H1 (cell line): ENCODE results near the gene CANX. TPM values are rescaled to one million over a fixed set of nuclear protein-coding genes. Genes with fewer than 3 reads are reported as not detected.

Experiments used
- CTCF ChIA-PET: fragments of 300-600 bp; sonication (Branson Sonifier 250); formaldehyde crosslinking; loops from one replicate; lab custom pipeline; 2021; ENCODE audit not compliant: partially characterized antibody; lab: Charles Lee
- POLR2A ChIA-PET: fragments of 300-600 bp; sonication (Branson Sonifier 250); formaldehyde crosslinking; loops from one replicate; lab custom pipeline; 2021; ENCODE audit warnings: inconsistent platforms; ENCODE audit not compliant: partially characterized antibody; lab: Charles Lee
- DNase-seq, 2 experiments: peaks; one replicate each; pipeline versions ENCODE4 v3.0.0 to v3.0.0-alpha.2; 2010 to 2022; ENCODE audit warnings: low spot score in 2 of 2, low read depth in 1 of 2, mixed read lengths in 1 of 2
- FAIRE-seq: peaks from 2 replicates; lab custom pipeline; 2011; peaks lifted over from hg19 to GRCh38; lab: Jason Lieb, UNC
- H2AFZ ChIP-seq: 2 replicates; pipeline ENCODE4 v1.8.1; 2012; ENCODE audit warnings: low read length, inconsistent platforms
- H2AK5ac ChIP-seq: 2 replicates; pipeline ENCODE4 v1.6.1; 2013; ENCODE audit warnings: low read depth, low read length
- H2BK120ac ChIP-seq: replicated peaks from 2 replicates; pipeline ENCODE3; 2013; ENCODE audit warnings: low read depth, low read length, inconsistent platforms
- H2BK12ac ChIP-seq: 2 replicates; pipeline ENCODE4 v1.6.1; 2013; ENCODE audit warnings: low read depth, low read length
- H2BK15ac ChIP-seq: 2 replicates; pipeline ENCODE4 v1.6.1; 2013; ENCODE audit warnings: low read length
- H2BK20ac ChIP-seq: 2 replicates; pipeline ENCODE4 v1.6.1; 2013; ENCODE audit warnings: low read length
- H2BK5ac ChIP-seq: 2 replicates; pipeline ENCODE4 v1.6.1; 2013; ENCODE audit warnings: low read depth, low read length
- H3K14ac ChIP-seq: 2 replicates; pipeline ENCODE4 v1.6.1; 2013; ENCODE audit warnings: inconsistent platforms; ENCODE audit not compliant: insufficient read length
- H3K18ac ChIP-seq: 2 replicates; pipeline ENCODE4 v1.6.1; 2013; ENCODE audit warnings: low read length; ENCODE audit errors: extremely low read depth
- H3K23ac ChIP-seq: 2 replicates; pipeline ENCODE4 v1.6.1; 2013; ENCODE audit warnings: inconsistent platforms; ENCODE audit not compliant: insufficient read length
- H3K23me2 ChIP-seq: 2 replicates; pipeline ENCODE4 v1.6.1; 2013; ENCODE audit warnings: low read depth, low read length
- H3K27ac ChIP-seq: 2 replicates; pipeline ENCODE4 v1.6.1; 2011; ENCODE audit warnings: low read depth, low read length, inconsistent platforms
- H3K27me3 ChIP-seq, 4 experiments: replicated peaks in 1 of 4; 1 replicate in 1 of 4; 2 replicates in 3 of 4; pipeline versions ENCODE4 v1.6.1 to v1.8.1; 2011 to 2013; ENCODE audit warnings: low read length in 3 of 4, mild to moderate bottlenecking in 3 of 4, inconsistent platforms in 2 of 4, mixed read lengths in 2 of 4, moderate library complexity in 1 of 4; ENCODE audit not compliant: control insufficient read depth in 3 of 4, insufficient read depth in 3 of 4; ENCODE audit errors: extremely low read depth in 1 of 4
- H3K36me3 ChIP-seq, 4 experiments: 2 replicates each; pipeline versions ENCODE4 v1.6.1 to v1.8.1; 2011 to 2013; ENCODE audit warnings: mild to moderate bottlenecking in 4 of 4, low read length in 3 of 4, moderate library complexity in 2 of 4, control low read depth in 1 of 4, inconsistent platforms in 1 of 4; ENCODE audit not compliant: insufficient read depth in 4 of 4, control insufficient read depth in 2 of 4
- H3K4ac ChIP-seq: replicated peaks from 2 replicates; pipeline ENCODE3; 2013; ENCODE audit warnings: low read length, low read depth, mixed read lengths, inconsistent platforms; ENCODE audit not compliant: insufficient read length
- H3K4me1 ChIP-seq, 4 experiments: replicated peaks in 1 of 4; 1 replicate in 1 of 4; 2 replicates in 3 of 4; pipeline versions ENCODE4 v1.6.1 to v1.8.1; 2011 to 2013; ENCODE audit warnings: low read length in 3 of 4, inconsistent platforms in 2 of 4, mixed read lengths in 1 of 4; ENCODE audit not compliant: insufficient read depth in 4 of 4, control insufficient read depth in 3 of 4
- H3K4me2 ChIP-seq, 2 experiments: 2 replicates each; pipeline versions ENCODE4 v1.6.1 to v1.8.1; 2011 to 2013; ENCODE audit warnings: low read depth in 2 of 2, low read length in 2 of 2, control low read depth in 1 of 2, inconsistent platforms in 1 of 2, mild to moderate bottlenecking in 1 of 2; ENCODE audit not compliant: insufficient read depth in 1 of 2
- H3K4me3 ChIP-seq, 4 experiments: fragments of 200-600, 300-600 bp in 1 of 4; sonication (generic), shearing (Covaris generic), sonication (Bioruptor Twin) in 1 of 4; 2 replicates each; pipeline versions ENCODE4 v1.5.1 to v1.8.1; 2011 to 2016; ENCODE audit warnings: low read length in 4 of 4, low read depth in 3 of 4, control low read depth in 2 of 4, inconsistent platforms in 2 of 4, mild to moderate bottlenecking in 2 of 4, mixed read lengths in 1 of 4, moderate library complexity in 1 of 4; ENCODE audit not compliant: insufficient read depth in 2 of 4; ENCODE audit errors: extremely low read depth in 1 of 4
- H3K56ac ChIP-seq: replicated peaks from 2 replicates; pipeline ENCODE3; 2013; ENCODE audit warnings: low read depth, mild to moderate bottlenecking, mixed read lengths, low read length, inconsistent platforms; ENCODE audit not compliant: insufficient read length
- H3K79me1 ChIP-seq: 2 replicates; pipeline ENCODE4 v1.6.1; 2013; ENCODE audit warnings: low read depth, low read length, control low read depth
- H3K79me2 ChIP-seq, 2 experiments: 2 replicates each; pipeline versions ENCODE4 v1.6.1 to v1.8.1; 2012 to 2013; ENCODE audit warnings: low read length in 2 of 2, mild to moderate bottlenecking in 2 of 2, inconsistent platforms in 1 of 2; ENCODE audit not compliant: insufficient read depth in 2 of 2, control insufficient read depth in 1 of 2
- H3K9ac ChIP-seq, 4 experiments: replicated peaks in 1 of 4; 1 replicate in 1 of 4; 2 replicates in 3 of 4; pipeline versions ENCODE4 v1.6.1 to v1.8.1; 2011 to 2013; ENCODE audit warnings: low read depth in 3 of 4, low read length in 3 of 4, control low read depth in 2 of 4, mild to moderate bottlenecking in 2 of 4, moderate library complexity in 2 of 4, inconsistent platforms in 1 of 4; ENCODE audit errors: extremely low read depth in 1 of 4
- H3K9me3 ChIP-seq, 2 experiments: 2 replicates each; pipeline versions ENCODE4 v1.6.1 to v1.8.1; 2012 to 2013; ENCODE audit warnings: mild to moderate bottlenecking in 2 of 2, moderate library complexity in 2 of 2, control low read depth in 1 of 2, inconsistent platforms in 1 of 2, low read depth in 1 of 2, low read length in 1 of 2, mixed read lengths in 1 of 2; ENCODE audit not compliant: insufficient read depth in 2 of 2
- H4K20me1 ChIP-seq, 2 experiments: replicated peaks in 1 of 2; 2 replicates each; pipeline versions ENCODE3 to v1.8.1; 2011 to 2013; ENCODE audit warnings: inconsistent platforms in 2 of 2, low read length in 2 of 2, mild to moderate bottlenecking in 1 of 2; ENCODE audit not compliant: insufficient read depth in 2 of 2, control insufficient read depth in 1 of 2
- H4K5ac ChIP-seq: 2 replicates; pipeline ENCODE4 v1.6.1; 2013; ENCODE audit warnings: low read length, low read depth, mixed read lengths, inconsistent platforms; ENCODE audit not compliant: insufficient read length
- H4K8ac ChIP-seq: 2 replicates; pipeline ENCODE4 v1.8.0; 2013; ENCODE audit warnings: mild to moderate bottlenecking, moderate library complexity, low read length, inconsistent platforms; ENCODE audit not compliant: insufficient read depth; ENCODE audit errors: extremely low read depth
- H4K91ac ChIP-seq: replicated peaks from 2 replicates; pipeline ENCODE3; 2013; ENCODE audit warnings: low read length, mixed read lengths, inconsistent platforms; ENCODE audit not compliant: insufficient read length
- BACH1 ChIP-seq: IDR thresholded peaks from 2 replicates; pipeline ENCODE4 v1.6.1; 2012; ENCODE audit warnings: low read length, improper control_type of control experiment
- CHD1 ChIP-seq: IDR thresholded peaks from 2 replicates; pipeline ENCODE4 v1.6.1; 2012; ENCODE audit warnings: low read depth, low read length, improper control_type of control experiment
- EGR1 ChIP-seq: IDR thresholded peaks from 2 replicates; pipeline ENCODE4 v1.6.1; 2011; ENCODE audit warnings: low read depth, low read length, borderline replicate concordance
- GABPA ChIP-seq: IDR thresholded peaks from 2 replicates; pipeline ENCODE4 v1.6.1; 2011; ENCODE audit warnings: mild to moderate bottlenecking, low read length, moderate library complexity, borderline replicate concordance; ENCODE audit not compliant: insufficient read depth
- HDAC6 ChIP-seq: IDR thresholded peaks from one replicate; pipeline ENCODE4 v1.7.1; 2012; ENCODE audit warnings: low read depth, mild to moderate bottlenecking, inconsistent platforms, low read length, moderate library complexity
- RBBP5 ChIP-seq: IDR thresholded peaks from 2 replicates; pipeline ENCODE4 v1.7.1; 2012; ENCODE audit warnings: low read depth, mild to moderate bottlenecking, inconsistent platforms, low read length, moderate library complexity, borderline replicate concordance
- RFX5 ChIP-seq: IDR thresholded peaks from 2 replicates; pipeline ENCODE4 v1.6.1; 2011; ENCODE audit warnings: low read depth, low read length, improper control_type of control experiment, borderline replicate concordance
- RNF2 ChIP-seq: fragments of 200-900, 300-1000 bp; sonication (generic); IDR thresholded peaks from 2 replicates; pipeline ENCODE4 v1.7.1; 2016; ENCODE audit warnings: borderline replicate concordance, low read depth, mild to moderate bottlenecking, antibody characterized with exemption, low read length; ENCODE audit not compliant: poor library complexity, severe bottlenecking; ENCODE audit errors: missing control alignments
- SRF ChIP-seq: IDR thresholded peaks from 2 replicates; pipeline ENCODE4 v1.6.1; 2011; ENCODE audit warnings: mild to moderate bottlenecking, low read depth, low read length, moderate library complexity
- TEAD4 ChIP-seq: IDR thresholded peaks from 2 replicates; pipeline ENCODE4 v1.6.1; 2012; ENCODE audit warnings: low read depth, low read length, inconsistent platforms, mixed read lengths
- USF2 ChIP-seq: IDR thresholded peaks from 2 replicates; pipeline ENCODE4 v1.6.1; 2011; ENCODE audit warnings: low read length, improper control_type of control experiment
- WGBS, 2 experiments: shearing (Covaris generic) in 1 of 2; methylation state at CpG; one replicate each; pipeline versions ENCODE4 v1.1.6 to v1.1.7; 2013 to 2015; ENCODE audit warnings: low lambda C conversion rate in 2 of 2, mixed read lengths in 2 of 2, inconsistent platforms in 1 of 2, low coverage in 1 of 2, missing lambda C conversion rate in 1 of 2; ENCODE audit not compliant: insufficient replicate concordance in 2 of 2, insufficient coverage in 1 of 2, insufficient read length in 1 of 2; ENCODE audit errors: extremely low coverage in 1 of 2, missing lambda C conversion rate in 1 of 2; 5-methylcytosine and 5-hydroxymethylcytosine counted together
- polyA plus RNA-seq, 7 experiments: library from polyadenylated mRNA; depleted of rRNA in 3 of 7; stranded (reverse) in 5 of 7; unstranded in 2 of 7; fragments of >200 nt in 5 of 7; fragments of 200-250 nt in 2 of 7; gene quantifications; 1 replicate in 5 of 7; 2 replicates in 1 of 7; 4 replicates in 1 of 7; pipeline versions ENCODE4 v1.2.1 to v1.2.3, GENCODE V29; 2011 to 2013; ENCODE audit warnings: missing spikeins in 2 of 7, mixed read lengths in 2 of 7
- total RNA-seq: library from RNA; stranded (reverse); fragmentation: NEBNext Ultra II Directional; extraction: Animal tissue kit (Norgen Biotek cat#: 25700); gene quantifications from 2 replicates; pipeline ENCODE4 v1.2.1, GENCODE V29; 2021

Gene CANX
- total and polyA plus RNA-seq, 2 of the 8 experiments (the other 6 are each of a cell fraction or from before 2014, with no cell fraction given), result 136 to 691 TPM

- H3K79me1 ChIP-seq, result no peaks in the 10 kb centered on the region
- no peak overlapping the region for H4K5ac ChIP-seq
- no peak overlapping the region for H3K4me2 ChIP-seq
- no peak overlapping the region for H3K9ac ChIP-seq
- no peak overlapping the region for H2BK5ac ChIP-seq
- peaks cover 5 to 10% of the 10 kb centered on the region in 2 experiments for H4K20me1 ChIP-seq
- DNase-seq, result no peak
- H3K23ac ChIP-seq, result no peak overlapping the region
- no peak overlapping the region for H2AFZ ChIP-seq
- H4K8ac ChIP-seq, result no peak overlapping the region
- H3K36me3 ChIP-seq, result peaks cover 0 to 3% (median 0%) of the 10 kb centered on the region in 4 experiments; a peak in 2 of 8 replicates
- POLR2A ChIA-PET, result interaction anchor here (1.4 to 5.7 kb wide), 3 partner anchors 17 to 73 kb away, joined by 7 to 50 read pairs (median 33); partner anchors contain the start of genes CBY3 and HNRNPH1
- H3K56ac ChIP-seq, result no peak overlapping the region
- no peak overlapping the region for H2BK12ac ChIP-seq
- H4K91ac ChIP-seq, result no peak overlapping the region
- TF ChIP-seq TEAD4 (no peak), USF2 (no peak), BACH1 (no peak), HDAC6 (no peak), SRF (no peak), RNF2 (no peak), RBBP5 (no peak), EGR1 (no peak), CHD1 (no peak), GABPA (no peak), RFX5 (no peak)
- peaks cover 0 to 9% (median 2%) of the 10 kb centered on the region in 4 experiments; a peak in 3 of 7 replicates for H3K4me1 ChIP-seq
- no peak overlapping the region for H3K18ac ChIP-seq
- H3K79me2 ChIP-seq, result peaks cover 18 to 26% of the 10 kb centered on the region in 2 experiments
- no peaks in the 10 kb centered on the region for H3K27me3 ChIP-seq
- no peak overlapping the region for H3K4me3 ChIP-seq
- H3K9me3 ChIP-seq, result no peaks in the 10 kb centered on the region
- FAIRE-seq, result no peak
- CTCF ChIA-PET, result interaction anchor here (1.1 to 2.9 kb wide), 3 partner anchors 14 to 67 kb away, joined by 4 to 13 read pairs (median 4); no protein-coding TSS in a partner anchor
- no peak overlapping the region for H2BK120ac ChIP-seq
- H3K27ac ChIP-seq, result no peak overlapping the region
- peaks cover 6% of the 10 kb centered on the region; the same call in 1 of the 2 replicates for H3K23me2 ChIP-seq
- H2BK20ac ChIP-seq, result no peak overlapping the region
- H2AK5ac ChIP-seq, result no peak overlapping the region
- 90% methylated on average over 3 of the region's 3 CpGs; no CpG with 5 or more reads in 1 of the 2 experiments for WGBS, 2 experiments
- no peak overlapping the region for H3K4ac ChIP-seq
- no peak overlapping the region for H3K14ac ChIP-seq
- H2BK15ac ChIP-seq, result no peak overlapping the region
Measured at GRCh38 chr5:179696603-179697002, 2.2 kb upstream of the CANX start.
